GM21717 (cell line): Measurements from ENCODE around the gene GPR158.

Experiments
- ATAC-seq: cut with Tn5 transposase; IDR thresholded peaks from one replicate; pipeline ENCODE4 v1.9.1; 2021; ENCODE audit warnings: mild to moderate bottlenecking, moderate library complexity; ENCODE audit not compliant: unreplicated experiment

Gene GPR158

DNA sequence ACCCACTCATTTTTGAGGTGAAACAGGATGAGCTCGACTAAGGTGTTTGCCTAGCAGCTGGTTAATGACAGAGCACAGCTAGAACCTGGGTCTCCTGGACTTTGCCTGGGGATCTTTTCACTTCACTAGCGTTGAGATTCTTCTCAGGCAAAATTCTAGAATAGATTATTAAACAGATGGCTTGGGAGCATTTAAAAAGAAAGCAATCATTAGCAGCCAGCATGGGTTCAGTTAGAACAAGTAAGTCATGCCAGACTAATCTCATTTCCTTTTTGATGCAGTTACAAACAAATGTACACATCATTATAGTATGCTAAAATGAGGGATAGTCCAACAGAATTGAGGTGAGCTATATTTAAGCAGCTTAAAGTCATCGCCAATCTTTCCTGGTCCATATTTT, 467.9 kb downstream of the GPR158 start:
- no peak for ATAC-seq

DNA sequence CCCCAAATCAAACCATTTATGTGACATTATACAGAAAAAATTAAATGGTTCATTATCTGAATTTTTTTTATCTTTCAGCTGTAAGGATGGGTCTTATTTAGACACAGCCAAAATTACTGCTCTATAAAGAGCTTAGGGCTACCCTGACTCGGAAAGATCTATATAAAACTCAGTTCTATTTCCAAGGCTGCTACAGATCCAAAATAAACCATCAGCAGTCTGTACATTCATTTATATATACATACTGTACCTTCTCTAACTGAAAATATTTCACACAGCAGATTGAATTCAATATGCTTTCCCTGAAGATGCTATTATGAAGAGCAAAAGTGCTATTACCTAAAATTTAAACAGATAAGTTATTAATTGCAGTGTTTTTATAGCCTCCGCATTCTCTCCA, 471.6 kb downstream of the GPR158 start:
- ATAC-seq, result no peak

DNA sequence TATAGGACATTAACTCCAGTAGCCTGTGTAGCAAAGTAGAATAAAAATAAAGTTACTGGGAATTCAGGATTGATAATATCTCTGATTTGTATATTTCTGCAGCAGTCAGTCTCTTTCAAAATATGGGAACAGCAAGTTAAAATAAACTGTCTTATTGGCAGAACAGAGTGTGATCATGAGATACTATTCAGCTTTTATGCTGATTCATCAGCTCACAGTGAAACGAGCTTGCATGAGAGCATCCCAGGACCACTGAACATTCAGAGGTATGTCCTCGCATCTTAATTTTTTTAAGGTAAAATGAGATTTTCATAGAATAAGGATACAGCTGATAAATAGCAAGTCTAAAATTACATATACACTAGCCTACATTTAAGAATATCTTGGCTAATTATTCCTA, 476.7 kb downstream of the GPR158 start:
- no peak for ATAC-seq
